Neutrophil (primary cell): ENCODE data around the gene ADAM15.

Source experiments
- H3K27ac ChIP-seq: fragments of 200-600 bp; sonication (generic); 2 replicates; pipeline ENCODE4 v1.5.1; 2016; ENCODE audit warnings: mild to moderate bottlenecking, moderate library complexity
- H3K27me3 ChIP-seq: fragments of 200-600 bp; sonication (generic); 2 replicates; pipeline ENCODE4 v1.6.0; 2016; ENCODE audit warnings: mild to moderate bottlenecking
- H3K36me3 ChIP-seq: fragments of 200-600 bp; sonication (generic); 2 replicates; pipeline ENCODE4 v1.5.1; 2017
- H3K4me1 ChIP-seq, 2 experiments: fragments of 200-600 bp in 1 of 2; sonication (generic) in 1 of 2; 1 replicate in 1 of 2; 2 replicates in 1 of 2; pipeline versions ENCODE4 v1.5.1 to v1.6.1; 2013 to 2016; ENCODE audit warnings: low read depth in 1 of 2, low read length in 1 of 2, mild to moderate bottlenecking in 1 of 2, moderate library complexity in 1 of 2; ENCODE audit not compliant: control insufficient read depth in 1 of 2, insufficient read depth in 1 of 2
- H3K4me3 ChIP-seq, 2 experiments: fragments of 200-600 bp in 1 of 2; sonication (generic) in 1 of 2; 1 replicate in 1 of 2; 2 replicates in 1 of 2; pipeline ENCODE4 v1.5.1; 2013 to 2016; ENCODE audit warnings: low read depth in 1 of 2, low read length in 1 of 2, mild to moderate bottlenecking in 1 of 2, moderate library complexity in 1 of 2
- H3K9me3 ChIP-seq: fragments of 200-600 bp; sonication (generic); 2 replicates; pipeline ENCODE4 v1.5.1; 2016
- CTCF ChIP-seq: fragments of 200-600 bp; sonication (generic); IDR thresholded peaks from 2 replicates; pipeline ENCODE4 v1.5.1; 2016; ENCODE audit warnings: antibody characterized with exemption

ADAM15 gene

DNA sequence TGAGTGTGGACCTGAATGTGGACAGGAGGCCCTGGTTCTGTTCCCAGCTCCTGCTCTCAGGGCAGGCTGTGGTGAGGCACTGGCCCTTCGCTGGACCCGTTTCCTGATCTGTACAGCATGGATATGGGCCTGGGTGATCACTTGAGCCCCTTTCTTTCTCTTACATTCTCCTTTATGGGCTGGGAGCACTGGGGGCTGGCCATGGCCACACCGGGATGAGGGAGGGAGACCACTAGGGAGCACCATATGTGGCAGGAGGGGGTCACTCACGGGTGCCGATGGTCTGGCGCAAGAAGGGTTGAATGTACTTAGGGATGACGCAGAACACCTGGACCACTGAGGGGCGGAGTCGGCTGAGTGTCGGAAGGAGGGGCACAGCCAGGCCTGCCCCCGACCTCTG is 20.2 kb upstream of the ADAM15 start:
- H3K36me3 ChIP-seq = no peaks in the 10 kb centered on the region
- H3K4me1 ChIP-seq = peaks cover 10 to 12% of the 10 kb centered on the region in 2 experiments
- no peaks in the 10 kb centered on the region for H3K9me3 ChIP-seq
- no peak overlapping the region for H3K4me3 ChIP-seq
- H3K27ac ChIP-seq = no peak overlapping the region
- no peaks in the 10 kb centered on the region for H3K27me3 ChIP-seq
- TF ChIP-seq CTCF = no peak

- H3K9me3 ChIP-seq = no peaks in the 10 kb centered on the region
- H3K27me3 ChIP-seq = no peaks in the 10 kb centered on the region
- H3K27ac ChIP-seq = no peak overlapping the region
- peaks cover 23 to 24% of the 10 kb centered on the region in 2 experiments for H3K4me1 ChIP-seq
- no peaks in the 10 kb centered on the region for H3K36me3 ChIP-seq
- no peak overlapping the region for H3K4me3 ChIP-seq
- no peak for TF ChIP-seq CTCF
Measured at GRCh38 chr1:155032886-155033285, 18.2 kb upstream of the ADAM15 start.

DNA sequence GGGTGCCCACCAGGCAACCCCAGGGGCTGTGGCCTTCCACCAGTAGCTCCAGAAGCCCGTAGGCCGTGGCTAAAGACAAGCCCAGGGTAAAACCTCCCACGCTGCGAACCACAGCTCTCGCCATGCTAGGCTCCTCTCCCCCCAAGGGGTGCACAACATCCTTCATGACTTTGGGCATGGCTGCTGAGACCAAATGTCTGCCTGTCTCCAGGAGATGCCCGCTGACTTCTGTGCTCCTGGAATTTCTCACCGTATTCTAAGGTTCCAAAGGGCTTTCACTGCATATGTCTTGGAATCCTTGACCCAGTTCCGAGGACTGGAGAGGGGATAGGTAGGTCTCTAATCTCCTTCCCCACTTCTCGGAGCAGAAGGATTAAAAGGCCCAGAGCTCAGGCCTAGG is 17.6 kb upstream of the ADAM15 start, which contains the start of the genes DCST1 and DCST2:
DCST1 (plus strand) TSS at position 301 of the 400 bp plus-strand sequence. CDS start 213 bp downstream, outside the sequence.
DCST2 (minus strand) TSS at position 258 of the 400 bp plus-strand sequence; CDS start at position 178, 80 bp downstream.
- H3K36me3 ChIP-seq = no peaks in the 10 kb centered on the region
- no peak within 1 kb of the TSS for H3K4me3 ChIP-seq
- H3K27ac ChIP-seq = no peak within 1 kb of the TSS
- no peaks in the 10 kb centered on the region for H3K27me3 ChIP-seq
- no peak for TF ChIP-seq CTCF
- H3K4me1 ChIP-seq = peaks cover 23 to 25% of the 10 kb centered on the region in 2 experiments
- no peaks in the 10 kb centered on the region for H3K9me3 ChIP-seq

- TF ChIP-seq CTCF = no peak
- Histone ChIP-seq H3K36me3 (no peaks in the 10 kb centered on the region), H3K27ac (no peak overlapping the region), H3K4me3 (no peak overlapping the region), H3K4me1 (peaks cover 26% of the 10 kb centered on the region in 2 experiments), H3K9me3 (no peaks in the 10 kb centered on the region), H3K27me3 (no peaks in the 10 kb centered on the region)
Measured at GRCh38 chr1:155034318-155035208, 16.6 kb upstream of the ADAM15 start.

GRCh38 chr1:155035936-155036335 is 15.2 kb upstream of the ADAM15 start:
- Histone ChIP-seq H3K36me3 (no peaks in the 10 kb centered on the region), H3K27me3 (no peaks in the 10 kb centered on the region), H3K9me3 (no peaks in the 10 kb centered on the region), H3K4me3 (no peak overlapping the region), H3K27ac (no peak overlapping the region), H3K4me1 (peaks cover 26 to 28% of the 10 kb centered on the region in 2 experiments)
- TF ChIP-seq CTCF = no peak
